Esophagus squamous epithelium (tissue), 4 donors: ENCODE measurements around the gene GAMT.

Experiments used
- CTCF ChIP-seq, 6 experiments: fragments of 450-650 bp in 4 of 6; fragments of 200-600 bp in 2 of 6; sonication (generic) in 2 of 6; IDR thresholded peaks; one replicate each; pipeline ENCODE4 v1.5.1; 2016 to 2019; ENCODE audit warnings: antibody characterized with exemption in 6 of 6, mild to moderate bottlenecking in 4 of 6, moderate library complexity in 4 of 6
- POLR2A ChIP-seq, 4 donors: fragments of 450-650 bp; IDR thresholded peaks; one replicate each; pipeline ENCODE4 v1.6.1; 2017; ENCODE audit warnings: antibody characterized with exemption in 4 of 4, mild to moderate bottlenecking in 4 of 4, moderate library complexity in 3 of 4

DNA sequence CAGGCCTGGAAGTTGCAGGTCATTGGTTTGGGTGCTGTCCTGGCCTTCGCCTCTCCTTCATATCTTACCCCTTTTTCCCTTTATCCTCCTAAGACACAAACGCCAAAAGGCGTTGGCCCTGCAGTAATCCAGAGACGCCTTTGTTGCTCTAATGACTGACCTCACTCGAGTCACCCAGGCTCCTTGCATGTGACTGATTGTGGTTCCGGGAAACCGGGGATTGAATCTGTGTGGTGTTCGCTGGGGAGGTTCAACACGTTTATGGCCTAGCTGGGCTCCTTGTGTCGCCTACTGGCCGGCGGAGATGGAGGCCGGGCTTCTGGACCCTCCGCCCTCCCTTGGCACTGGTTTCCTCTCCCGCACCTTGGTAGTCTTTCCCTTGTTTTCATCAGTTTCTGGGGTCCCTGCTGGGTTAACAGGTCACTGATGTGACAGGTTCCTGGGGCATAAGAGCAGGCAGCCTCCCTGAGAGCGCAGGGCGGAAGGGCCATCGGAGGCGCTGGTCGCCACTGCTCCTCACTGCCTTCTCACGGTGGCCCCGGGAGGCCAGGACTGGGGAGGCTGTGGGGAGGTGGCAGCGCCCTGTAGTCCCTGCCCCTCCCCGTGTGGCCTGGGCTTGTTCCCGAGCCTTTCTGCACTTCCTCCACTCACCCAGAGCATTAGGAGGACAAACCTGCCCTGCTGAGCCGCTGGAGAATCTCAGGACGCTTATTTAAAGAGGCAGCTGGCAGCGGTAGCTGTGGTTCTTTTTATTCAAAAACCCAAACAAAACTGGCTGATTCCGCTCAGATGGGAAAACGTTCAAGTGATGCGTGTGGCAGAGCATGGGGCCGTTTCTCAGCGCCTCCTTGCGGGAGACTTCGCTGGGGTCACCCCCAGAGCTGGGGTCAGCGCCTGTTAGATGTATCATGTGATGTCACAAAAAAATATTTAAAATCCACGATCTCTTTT lies 35.7 kb downstream of the GAMT start:
- TF ChIP-seq CTCF (IDR thresholded peaks at IDR 0.05) (no peak), POLR2A (IDR thresholded peaks at IDR 0.05) (no peak)
